SIG-M5 (cell line): ENCODE measurements around the gene SLC25A10.

ENCODE experiments used
- DNase-seq: peaks from one replicate; lab custom pipeline; 2025; lab: John Stamatoyannopoulos, UW

SLC25A10 gene

DNA sequence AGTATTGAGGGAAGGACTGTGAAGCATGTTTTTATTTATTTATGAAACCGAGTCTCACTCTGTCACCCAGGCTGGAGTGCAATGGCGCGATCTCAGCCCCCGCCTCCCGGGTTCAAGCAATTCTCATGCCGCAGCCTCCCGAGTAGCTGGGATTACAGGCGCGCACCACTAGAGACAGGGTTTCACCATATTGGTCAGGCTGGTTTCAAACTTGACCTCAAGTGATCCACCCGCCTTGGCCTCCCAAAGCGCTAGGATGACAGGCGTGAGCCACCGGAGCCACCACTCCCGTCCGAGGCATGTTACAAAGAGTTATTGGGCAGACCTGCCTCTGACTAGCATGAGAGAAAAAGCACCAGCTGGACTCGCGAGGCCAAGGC lies 5.9 kb upstream of the SLC25A10 start:
- no peak for DNase-seq

DNA sequence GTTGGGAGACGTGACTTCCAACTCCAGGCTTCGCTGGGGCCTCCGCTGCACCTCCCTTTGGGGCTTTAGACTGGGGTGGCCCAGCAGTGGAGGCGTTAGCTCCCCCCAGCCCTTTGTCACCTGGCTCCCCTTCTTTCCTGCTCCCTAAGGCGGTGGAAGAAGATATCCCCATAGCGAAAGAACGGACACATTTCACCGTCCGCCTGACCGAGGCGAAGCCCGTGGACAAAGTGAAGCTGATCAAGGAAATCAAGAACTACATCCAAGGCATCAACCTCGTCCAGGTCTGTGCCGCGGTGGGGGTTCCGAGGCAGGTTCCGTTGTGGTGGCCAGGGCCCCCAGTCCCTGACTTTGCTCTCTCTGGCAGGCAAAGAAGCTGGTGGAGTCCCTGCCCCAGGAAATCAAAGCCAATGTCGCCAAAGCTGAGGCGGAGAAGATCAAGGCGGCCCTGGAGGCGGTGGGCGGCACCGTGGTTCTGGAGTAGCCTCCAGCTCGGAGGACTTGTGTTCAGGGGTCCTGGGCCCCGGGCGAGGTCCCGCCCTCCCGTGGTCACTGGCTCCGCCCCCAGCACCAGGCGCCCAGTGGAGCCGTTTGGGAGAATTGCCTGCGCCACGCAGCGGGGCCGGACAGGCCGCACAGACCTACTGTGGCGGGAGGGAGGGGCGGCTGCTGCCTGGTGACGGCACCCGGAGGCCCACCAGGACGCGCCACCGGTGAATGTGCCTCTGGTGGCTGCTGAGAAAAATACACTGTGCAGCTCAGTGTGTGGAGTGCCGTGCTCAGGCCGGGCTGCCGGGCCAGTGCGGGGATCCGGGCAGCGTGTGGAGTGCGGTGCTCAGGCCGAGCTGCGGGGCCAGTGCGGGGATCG lies 5.1 kb upstream of the SLC25A10 start:
- no peak for DNase-seq

DNA sequence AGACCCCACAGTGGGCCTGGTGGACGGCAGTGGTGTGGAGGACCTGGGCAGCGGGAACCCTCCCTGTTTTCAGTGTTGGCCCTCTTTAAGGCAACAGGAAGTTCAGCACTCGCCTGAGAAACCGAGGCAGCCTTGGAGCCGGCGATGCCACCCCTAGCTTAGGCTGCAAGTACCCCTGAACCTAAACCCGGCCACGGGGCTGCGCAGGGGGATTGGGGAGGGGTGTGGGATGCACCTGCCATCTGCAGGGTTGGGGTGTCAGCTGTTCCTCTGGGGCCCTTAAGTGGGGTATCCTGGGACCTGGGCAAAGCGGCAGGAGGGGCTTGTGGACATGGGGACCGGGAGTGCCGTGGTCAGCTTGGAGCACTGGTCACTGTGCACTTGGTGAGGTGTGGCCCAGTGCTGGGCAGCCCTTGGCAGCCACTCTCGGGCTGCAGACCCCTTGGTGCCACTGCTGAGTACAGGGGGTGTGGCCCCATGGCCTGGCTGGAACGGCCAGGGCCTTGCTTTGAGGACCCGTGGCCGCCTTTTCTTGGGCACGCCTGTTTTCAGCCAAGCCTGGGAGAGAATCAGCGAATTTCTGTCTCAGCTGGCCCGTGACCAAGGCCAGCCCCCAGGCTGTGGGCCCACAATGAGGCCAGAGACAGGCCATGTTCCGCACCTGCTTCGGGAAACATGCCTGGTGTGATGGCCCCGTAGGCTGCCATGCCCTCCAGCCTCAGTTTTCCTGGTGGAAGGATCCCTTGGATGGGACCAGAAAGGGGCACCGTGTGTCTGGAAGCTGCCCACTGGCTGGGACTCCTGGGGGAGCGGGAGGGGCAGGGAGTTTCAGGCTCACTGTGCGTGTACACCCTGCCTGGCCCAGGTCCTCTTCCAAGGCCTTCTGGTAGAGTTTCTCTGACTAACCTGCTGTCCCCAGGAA lies 4.1 kb upstream of the SLC25A10 start:
- DNase-seq: no peak

DNA sequence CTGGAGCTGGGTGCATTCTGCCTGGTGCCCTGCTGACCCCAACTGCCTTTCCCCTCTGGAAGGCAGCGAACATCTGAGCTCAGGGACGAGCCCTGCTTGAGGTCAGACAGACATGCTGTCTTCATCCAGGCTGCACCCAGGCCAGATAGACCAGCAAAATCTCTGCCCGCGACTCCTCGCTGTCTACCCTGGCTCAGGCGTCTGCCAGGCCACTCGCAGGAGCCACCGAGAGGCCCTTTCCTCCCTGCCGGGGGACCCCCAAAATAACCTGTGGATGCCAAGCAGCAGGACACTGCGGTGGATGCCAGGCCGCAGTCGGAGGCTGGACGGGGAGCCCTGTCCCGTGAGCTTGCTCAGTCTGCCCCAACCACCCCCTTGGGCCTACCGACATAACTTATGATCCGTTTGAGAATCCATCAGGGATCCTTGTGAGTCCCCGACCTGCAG lies 3.3 kb upstream of the SLC25A10 start:
- DNase-seq: no peak

DNA sequence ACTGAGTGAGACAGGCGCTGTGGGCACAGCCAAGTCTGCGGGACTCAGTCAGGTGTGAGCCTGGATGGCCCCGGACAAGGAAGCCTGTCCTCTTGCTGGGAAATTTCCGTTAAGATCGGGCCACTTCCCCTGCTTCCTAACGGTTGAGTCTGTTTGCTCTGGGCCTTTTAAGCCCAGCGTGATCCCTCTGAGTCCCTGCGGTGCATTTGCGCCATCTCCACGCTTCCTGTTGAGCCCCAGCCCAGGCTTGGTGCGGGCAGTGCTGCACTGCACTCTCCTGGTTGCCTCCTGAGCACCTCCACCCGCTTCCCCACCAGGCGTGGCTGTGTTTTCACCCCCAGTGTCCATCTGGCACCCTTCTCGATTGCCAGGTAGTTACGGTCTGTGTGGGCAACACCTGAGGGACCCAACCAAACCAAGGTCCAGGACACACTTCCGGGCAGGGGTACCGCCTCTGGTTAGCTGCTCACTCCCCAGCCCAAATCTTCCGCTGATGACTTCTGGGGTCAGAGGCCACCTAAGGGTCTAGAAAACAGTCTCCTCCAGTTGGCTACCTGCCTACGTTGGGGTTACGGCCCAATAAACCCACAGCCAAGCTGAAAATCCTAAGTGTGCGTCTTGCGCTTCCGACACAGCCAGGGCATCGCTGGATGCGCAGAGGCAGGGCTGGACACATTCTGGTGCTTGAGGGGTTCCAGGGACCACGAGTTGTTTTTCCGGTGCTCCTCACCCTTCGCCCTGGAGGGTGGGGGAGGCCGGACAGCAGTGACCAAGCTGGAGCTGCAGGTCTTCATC lies 1.4 kb upstream of the SLC25A10 start:
- DNase-seq: no peak

DNA sequence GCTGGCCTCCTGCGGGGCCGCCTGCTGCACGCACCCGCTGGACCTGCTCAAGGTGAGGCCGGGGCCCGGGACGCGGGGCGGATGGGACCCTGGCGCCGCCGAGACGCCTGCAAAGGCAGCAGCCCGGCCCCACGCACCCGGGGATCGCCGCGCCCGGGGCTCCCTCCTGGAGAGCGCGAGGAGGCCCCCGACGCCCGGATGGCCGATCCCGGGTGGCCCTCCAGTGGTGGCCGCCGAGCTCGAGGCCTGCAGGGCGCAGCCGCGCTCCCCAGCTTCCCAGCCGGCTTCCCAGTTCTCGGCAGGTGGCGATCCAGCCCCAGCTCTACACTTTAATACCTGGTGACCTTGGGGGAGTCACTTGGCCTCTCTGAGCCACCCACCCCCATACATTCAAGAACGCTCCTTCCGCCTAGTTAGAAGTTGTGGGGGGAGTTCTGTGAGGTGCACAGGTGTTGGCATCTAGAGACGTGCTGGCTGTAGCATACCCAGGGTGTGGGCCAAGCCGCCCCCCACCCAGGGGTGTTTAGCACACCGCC lies 452 bp downstream of the SLC25A10 start:
- no peak for DNase-seq

DNA sequence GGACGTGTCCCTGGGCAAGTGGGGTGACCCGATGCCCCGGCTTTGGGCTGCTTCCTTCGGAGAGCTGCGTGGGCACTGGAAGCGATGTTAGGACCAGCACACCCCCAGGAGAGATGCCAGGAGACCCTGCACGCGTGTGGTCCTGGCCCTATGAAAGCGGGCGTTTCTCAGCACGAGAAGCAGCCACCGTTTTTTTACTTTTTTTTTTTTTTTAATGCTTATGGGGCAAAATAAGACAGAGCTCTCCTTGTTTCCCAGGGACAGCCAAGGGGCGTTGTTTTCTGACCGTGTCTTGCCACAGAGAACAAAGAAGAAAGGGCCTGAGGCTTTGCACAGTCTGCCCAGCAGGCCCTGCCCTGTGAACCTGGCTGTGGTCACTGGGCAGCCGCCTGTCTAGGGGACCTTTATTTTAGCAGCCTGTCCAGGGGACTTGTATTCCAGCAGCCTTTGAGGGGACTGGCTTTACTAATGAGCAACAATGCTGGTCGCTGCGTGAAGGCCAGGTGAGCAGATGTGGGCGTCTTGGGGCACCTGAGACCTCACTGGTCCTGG lies 996 bp downstream of the SLC25A10 start:
- no peak for DNase-seq

DNA sequence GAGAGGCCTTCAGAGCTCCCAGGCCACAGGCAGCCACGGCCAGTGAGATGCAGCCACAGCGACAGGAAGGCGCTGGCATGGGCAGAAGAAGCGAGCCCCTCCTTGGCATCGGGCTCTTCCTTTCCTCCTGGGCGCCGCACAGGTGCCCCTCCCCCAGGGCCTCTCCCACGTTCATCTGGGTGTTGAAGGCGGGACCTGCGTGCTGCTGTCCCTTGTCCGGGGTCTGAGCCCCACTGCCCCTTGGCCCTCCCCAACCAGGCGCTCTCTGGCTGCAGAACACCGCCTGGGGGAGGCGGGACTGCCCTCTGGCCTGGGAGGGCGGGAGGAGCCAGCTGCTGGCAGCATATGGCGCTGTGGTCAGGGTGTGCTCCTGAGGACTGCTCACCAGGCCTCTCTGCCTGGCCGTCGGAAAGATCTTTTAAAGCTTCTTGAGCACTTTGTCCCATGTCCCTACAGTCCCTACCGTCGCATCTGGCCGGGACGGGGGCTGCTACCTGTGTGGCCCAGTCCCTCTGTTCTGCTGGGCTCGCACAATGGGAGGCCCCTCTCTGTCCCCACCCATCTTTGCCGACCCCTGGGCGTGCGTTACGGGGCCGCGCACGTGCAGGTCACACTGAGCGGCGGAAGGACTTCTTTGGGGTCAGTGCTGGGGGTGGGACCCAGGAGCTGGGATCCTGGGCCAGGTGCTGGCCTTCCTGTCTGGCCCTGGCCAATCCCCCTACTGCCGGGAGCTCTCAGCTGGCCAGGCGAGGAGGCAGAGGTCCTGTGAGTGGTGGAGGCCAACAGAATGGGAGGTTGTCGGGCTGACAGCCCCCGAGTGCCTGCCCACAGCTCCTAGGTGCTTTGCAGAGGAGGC lies 1.7 kb downstream of the SLC25A10 start:
- no peak for DNase-seq

DNA sequence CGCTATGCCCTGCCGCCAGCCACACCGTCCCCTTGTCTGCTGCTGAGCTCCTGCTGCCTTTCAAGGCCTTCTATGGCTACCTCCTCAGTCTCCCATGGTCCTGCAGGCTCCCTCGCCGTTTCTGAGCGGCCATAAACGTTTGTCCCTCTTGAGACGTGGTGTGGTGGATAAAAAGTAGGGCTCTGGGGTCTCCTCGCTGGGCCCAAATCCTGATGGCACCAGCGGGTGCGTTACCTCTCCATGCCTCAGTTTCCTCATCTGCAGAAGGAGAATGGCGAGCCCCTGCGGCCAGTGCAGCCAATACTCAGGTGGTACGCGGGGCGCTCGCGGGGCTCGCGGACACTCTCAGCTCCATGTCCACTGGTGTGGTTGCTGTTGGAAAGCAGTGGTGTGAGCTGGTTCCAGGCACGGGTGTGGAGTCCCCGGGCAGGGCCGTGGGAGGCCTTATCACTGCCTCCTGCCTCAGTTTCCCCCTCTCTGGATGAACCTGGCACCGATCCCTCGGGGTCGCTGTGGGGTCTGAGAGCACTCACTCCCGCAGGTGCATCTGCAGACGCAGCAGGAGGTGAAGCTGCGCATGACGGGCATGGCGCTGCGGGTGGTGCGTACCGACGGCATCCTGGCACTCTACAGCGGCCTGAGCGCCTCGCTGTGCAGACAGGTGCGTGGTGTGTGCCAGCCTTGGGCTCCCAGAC lies 2.5 kb downstream of the SLC25A10 start:
- no peak for DNase-seq

DNA sequence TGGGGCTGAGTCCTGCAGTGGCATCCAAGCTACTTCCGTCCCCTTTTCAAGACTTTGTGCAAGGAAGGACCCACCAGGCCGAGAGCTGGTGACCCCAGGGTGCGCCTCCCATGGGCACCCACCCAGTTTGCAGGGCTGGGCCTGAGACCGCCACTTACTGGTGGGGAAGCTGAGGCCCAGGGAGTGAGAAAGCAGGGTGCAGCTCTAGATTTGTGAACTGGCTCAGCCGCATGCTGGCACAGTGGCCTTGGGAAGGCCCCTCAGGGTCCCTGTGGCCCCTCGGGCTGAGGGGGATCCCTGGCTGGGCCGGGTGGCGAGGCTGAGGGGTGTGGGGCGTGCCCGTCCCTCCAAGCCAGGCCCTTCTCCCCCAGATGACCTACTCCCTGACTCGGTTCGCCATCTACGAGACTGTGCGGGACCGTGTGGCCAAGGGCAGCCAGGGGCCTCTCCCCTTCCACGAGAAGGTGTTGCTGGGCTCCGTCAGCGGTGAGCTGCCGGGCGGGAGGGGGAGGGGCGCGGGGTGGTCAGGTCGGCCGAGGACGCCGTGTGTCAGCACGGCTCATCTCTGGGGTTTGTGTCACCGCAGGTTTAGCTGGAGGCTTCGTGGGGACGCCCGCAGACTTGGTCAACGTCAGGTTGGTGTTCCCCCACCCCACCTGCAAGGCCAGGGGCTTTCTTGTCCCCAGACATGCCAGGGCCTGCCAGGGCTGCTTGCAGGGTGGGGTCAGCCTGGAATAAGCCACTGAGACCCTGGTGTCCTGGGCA lies 3.2 kb downstream of the SLC25A10 start:
- no peak for DNase-seq

DNA sequence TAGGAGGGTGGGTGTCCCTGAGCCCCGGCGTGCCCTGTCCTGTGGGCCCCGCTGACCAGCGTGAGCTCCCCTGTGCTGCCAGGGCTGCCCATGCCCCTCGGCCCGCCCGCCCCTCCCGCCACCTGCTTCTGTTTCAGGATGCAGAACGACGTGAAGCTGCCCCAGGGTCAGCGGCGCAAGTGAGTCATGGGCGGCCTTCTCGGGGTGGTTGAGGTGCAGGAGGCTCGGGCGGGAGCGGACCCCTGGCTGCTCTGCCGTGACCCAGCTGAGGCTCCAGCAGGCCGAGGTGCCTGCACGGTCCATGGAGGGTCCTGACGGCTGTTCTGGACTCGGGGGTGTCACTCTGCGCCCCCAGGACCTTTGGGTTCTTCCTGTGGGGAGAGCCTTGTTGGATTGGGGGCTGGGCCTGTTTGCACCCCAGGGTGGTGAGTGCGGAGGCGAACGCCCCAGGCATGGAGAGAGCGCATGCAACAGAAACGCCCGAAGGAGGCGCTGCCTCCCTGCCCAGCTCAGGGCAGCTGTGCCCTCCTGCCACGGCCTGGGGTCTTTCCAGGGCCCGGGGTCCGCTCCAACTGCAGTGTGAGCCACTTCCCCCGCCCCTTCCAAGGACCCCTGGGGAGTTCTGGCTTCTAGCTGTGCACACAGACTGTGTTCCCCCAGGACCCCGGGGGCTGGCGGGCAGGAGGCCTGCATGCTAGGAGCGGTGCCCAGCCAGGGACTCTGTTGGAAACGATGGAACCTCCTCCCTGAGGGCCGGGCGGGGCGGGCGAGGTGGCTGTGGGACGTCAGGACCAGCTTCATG lies 4.0 kb downstream of the SLC25A10 start:
- no peak for DNase-seq

DNA sequence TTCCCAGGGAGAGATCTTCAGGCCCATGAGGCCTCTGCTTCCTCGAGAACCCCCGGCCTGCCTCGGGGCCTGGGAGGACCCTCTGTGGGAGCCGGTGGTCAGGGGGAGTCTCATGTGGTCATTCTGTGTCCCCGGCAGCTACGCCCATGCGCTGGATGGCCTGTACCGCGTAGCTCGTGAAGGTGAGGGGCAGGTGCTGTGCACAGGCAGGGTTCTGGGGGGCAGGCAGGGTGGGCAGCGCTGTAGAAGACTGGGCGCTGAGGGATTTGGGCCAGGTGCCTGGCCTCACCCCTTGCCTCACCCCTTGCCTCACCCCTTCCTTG lies 4.6 kb downstream of the SLC25A10 start:
- DNase-seq: no peak

DNA sequence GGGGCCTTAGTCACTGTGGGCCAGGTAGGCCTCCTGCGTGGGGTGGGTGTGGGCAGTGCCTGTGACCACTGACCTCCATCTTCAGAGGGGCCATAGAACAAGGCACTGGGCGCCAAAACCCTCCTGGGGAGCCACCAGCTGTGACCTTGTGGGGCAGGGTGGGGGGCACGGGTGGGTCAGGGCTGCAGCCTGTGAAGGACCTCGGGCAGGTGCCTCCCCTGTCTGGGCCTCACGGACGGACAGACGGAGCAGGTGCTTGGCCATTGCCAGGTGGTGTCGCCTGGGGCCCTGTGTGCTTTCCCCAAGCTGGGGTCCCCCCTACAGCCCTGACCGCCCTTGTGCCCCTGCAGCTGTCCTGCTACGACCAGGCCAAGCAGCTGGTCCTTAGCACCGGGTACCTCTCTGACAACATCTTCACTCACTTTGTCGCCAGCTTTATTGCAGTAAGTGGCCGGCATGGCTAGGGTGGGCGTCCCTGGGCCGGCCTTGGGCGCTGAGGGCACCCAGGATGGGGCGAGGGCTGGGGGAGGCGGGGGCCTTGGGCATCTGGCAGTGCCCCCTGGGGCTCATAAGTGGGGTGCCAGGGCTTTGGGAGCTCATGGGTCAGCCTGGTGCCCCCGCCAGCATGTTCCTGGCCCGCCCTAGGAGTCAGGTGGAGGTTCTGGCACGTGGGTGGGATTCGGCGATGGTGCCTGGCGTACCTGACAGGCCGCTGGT lies 5.1 kb downstream of the SLC25A10 start:
- DNase-seq: no peak

DNA sequence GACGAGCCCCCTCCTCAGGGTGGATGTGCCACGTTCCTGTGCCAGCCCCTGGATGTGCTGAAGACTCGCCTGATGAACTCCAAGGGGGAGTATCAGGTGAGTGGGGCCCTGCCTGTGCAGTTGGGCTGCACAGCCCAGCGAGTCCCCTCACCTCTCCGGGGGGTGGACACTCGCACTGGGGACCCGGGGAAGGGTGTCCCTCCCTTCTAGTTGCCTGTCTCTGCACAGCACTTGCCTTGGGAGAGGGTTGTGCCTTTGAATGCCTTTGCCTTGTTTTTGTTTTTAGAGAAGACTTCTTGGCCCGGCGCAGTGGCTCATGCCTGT lies 5.6 kb downstream of the SLC25A10 start:
- DNase-seq: no peak

DNA sequence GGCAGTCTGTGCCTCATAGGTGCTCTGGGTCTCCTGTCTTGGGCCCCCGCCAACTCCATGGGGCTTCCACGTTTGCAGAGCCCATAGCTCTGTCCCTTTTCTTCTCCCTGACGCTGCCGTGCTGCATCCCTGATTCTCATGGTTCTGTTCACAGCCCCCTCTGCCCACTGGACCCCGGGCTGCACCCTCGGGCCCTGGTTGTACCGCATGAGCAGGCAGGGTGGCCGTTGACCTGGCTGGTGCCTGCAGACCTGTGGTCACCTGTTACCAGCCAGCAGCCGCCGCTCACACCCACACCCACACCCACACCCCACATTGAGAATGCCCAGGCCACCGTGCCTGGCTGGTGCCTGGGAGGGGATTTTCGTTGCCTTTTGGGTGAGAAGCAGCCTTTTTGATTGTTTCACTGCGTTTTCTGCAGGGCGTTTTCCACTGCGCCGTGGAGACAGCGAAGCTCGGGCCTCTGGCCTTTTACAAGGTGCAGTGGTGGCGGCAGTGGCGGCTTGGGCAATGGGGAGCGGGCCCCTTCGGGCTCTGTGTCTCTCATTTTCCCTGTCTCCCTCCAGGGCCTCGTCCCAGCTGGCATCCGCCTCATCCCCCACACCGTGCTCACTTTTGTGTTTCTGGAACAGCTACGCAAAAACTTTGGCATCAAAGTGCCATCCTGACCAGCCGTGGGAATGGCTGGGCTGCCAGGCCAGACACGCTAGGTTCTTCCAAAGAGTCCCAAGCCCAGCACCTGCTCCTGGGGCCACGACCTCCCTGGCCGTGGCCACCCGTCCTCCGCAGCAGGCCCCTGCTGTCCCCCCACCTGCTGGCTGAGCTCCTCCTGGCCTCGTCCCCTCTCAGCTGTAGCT lies 7.6 kb downstream of the SLC25A10 start:
- no peak for DNase-seq

DNA sequence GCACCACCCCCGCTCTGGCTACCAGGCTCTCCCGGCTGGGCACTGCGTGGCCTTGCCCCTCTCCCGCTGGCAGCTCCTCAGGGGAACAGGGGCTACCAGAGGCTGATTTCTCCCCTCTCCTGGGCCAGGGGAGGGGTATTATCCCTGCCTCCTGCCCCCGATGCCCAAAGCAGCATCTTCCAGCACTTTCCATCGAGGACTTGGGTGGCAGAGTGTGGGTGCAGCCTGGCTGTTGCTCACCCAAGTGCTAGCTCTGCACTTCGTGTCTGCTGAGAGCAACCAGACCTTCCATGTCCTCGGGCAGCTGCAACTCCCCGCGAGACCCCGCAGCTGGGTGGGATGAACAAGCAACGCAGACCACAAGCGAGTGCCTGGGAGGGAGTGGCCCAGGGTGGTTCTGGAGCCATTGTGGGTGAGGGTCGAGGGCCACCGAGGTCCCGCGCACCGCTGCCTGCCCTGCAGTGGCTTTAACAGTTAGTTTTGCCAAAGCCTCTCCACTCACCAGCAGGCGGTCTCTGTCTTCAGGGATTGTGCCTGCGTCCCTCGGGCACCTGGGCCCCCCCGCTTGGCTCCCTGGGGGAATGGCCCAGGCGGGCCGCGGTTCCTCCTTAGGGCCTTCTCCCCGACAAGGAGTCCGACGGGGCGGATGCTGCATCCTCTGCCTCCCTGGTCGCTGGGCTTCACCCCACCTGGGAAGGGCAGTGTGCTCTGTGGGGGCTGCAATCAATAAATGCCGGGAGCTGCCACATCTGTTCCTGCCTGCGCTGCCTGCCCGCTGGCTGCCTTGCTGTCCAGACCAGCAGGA lies 8.4 kb downstream of the SLC25A10 start:
- no peak for DNase-seq
